Brain microvascular endothelial cell (primary cell): ENCODE data around the gene CHRNA9.

Source experiments
- DNase-seq: peaks from one replicate; pipeline ENCODE4 v3.0.0-alpha.2; 2020
- H3K27ac ChIP-seq: fragments of 250-450 bp; sonication (Bioruptor Pico); 2 replicates; pipeline ENCODE4 v1.5.1; 2020; ENCODE audit warnings: mild to moderate bottlenecking, moderate library complexity
- H3K27me3 ChIP-seq: fragments of 250-450 bp; sonication (Bioruptor Pico); replicated peaks from 2 replicates; pipeline ENCODE4 v1.5.1; 2020; ENCODE audit warnings: mild to moderate bottlenecking
- H3K36me3 ChIP-seq: fragments of 250-450 bp; sonication (Bioruptor Pico); replicated peaks from 2 replicates; pipeline ENCODE4 v1.5.1; 2020; ENCODE audit warnings: mild to moderate bottlenecking
- H3K4me3 ChIP-seq: 2 replicates; pipeline ENCODE4 v1.5.1; 2011; ENCODE audit warnings: low read depth, mild to moderate bottlenecking, control low read depth, low read length, moderate library complexity
- in situ Hi-C: cut with HindIII; loops from 2 replicates; pipeline ENCODE4 v1.10.0; 2017; ENCODE audit warnings: low sequenced_read_pairs, low pct_ligation_motif_present
- TF ChIP-seq, protein P1 (sequence below): IDR thresholded peaks from 2 replicates; pipeline ENCODE4 v1.5.1; 2011; ENCODE audit warnings: low read depth, mild to moderate bottlenecking, moderate library complexity, low read length, control low read depth, inconsistent platforms; ENCODE audit errors: missing control alignments

The CHRNA9 gene

DNA sequence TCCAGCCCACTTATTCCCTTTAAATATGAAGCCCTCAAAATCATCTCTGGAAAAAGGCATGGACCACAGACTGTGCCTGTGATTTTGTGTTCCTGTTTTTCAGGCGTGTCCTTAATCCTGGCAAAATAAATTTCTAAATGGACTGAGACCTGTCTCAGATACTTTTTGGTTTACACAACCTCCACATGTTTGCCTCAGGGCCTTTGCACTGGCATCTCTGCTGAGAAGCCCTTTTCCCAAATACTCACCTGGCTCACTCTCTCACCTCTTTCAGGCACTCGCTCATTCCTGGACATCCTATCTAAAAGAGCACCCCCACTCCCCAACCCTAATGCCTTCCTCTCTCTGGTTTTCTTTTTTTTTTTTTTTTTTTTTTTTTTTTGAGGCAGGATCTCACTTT is 40.5 kb downstream of the CHRNA9 start:
- Histone ChIP-seq H3K27me3 (peaks cover 2% of the 10 kb centered on the region), H3K36me3 (no peaks in the 10 kb centered on the region), H3K27ac (no peak overlapping the region), H3K4me3 (no peak overlapping the region)
- TF ChIP-seq, protein P1, sequence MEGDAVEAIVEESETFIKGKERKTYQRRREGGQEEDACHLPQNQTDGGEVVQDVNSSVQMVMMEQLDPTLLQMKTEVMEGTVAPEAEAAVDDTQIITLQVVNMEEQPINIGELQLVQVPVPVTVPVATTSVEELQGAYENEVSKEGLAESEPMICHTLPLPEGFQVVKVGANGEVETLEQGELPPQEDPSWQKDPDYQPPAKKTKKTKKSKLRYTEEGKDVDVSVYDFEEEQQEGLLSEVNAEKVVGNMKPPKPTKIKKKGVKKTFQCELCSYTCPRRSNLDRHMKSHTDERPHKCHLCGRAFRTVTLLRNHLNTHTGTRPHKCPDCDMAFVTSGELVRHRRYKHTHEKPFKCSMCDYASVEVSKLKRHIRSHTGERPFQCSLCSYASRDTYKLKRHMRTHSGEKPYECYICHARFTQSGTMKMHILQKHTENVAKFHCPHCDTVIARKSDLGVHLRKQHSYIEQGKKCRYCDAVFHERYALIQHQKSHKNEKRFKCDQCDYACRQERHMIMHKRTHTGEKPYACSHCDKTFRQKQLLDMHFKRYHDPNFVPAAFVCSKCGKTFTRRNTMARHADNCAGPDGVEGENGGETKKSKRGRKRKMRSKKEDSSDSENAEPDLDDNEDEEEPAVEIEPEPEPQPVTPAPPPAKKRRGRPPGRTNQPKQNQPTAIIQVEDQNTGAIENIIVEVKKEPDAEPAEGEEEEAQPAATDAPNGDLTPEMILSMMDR: no peak
- in situ Hi-C loops: no loop called here
- DNase-seq: no peak

DNA sequence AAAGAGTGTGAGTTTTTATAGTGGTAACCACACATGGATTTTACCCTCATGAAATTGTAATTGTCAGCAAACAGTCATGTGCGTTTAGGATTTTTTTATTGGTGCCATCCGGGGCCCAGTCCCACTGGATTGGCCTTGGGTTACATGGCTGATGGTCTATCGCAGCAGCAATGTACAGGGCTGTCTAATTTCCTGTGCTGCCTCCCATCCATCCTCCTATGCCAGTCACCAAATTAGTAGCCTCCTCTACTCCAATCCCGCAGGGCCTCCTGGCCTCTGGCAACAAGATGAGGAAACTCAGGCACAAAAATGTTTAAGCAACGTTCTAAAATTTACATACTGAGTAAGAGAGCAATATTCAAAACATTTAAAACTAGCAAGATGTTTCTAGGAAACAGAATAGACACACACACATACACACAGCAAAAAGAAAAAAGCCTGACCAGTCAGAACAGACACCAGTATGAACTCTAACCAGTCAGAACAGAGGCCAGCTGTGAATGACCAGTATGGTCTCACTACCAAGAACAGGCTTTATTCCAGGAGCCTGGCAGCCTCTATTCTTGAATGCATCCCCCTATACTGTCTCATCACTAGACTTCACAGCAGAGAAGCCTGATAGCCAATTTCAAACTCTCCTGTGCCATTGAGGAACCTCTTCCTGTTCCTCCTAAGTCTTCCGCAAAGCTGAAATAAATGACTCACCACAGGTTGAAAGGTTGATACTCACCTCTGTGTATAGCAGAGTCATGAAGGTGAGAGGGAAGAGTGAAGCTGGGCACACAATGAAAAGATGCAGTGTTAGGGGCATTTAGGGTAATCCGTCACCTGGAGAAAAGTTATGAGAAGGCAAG is 42.6 kb downstream of the CHRNA9 start:
- in situ Hi-C loops: no loop called here
- DNase-seq: peak; percentile 7
- TF ChIP-seq, protein P1: no peak
- H3K36me3 ChIP-seq: no peaks in the 10 kb centered on the region
- no peak overlapping the region for H3K27ac ChIP-seq
- H3K4me3 ChIP-seq: no peak overlapping the region
- H3K27me3 ChIP-seq: no peaks in the 10 kb centered on the region

DNA sequence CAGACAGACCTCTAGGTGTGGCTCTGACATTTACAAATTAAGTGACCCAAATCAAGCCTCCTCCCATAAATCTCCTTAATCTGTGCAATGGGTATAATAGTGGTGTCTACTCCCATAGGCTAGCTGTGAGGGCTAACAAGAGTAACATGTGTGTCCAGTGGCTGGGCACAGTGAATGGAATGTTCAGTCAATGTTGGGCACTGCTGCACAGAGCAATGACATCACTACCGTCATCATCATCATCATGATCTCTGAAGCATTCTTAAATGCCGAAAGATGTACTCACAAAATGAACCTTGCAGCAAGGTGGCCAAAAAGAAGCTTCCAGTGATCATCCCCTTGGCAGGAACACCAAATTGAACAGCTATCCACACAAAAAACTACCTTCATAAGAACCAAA is 43.5 kb downstream of the CHRNA9 start:
- no peak for DNase-seq
- TF ChIP-seq, protein P1: no peak
- in situ Hi-C loops: no loop called here
- H3K27me3 ChIP-seq: no peaks in the 10 kb centered on the region
- no peak overlapping the region for H3K4me3 ChIP-seq
- H3K27ac ChIP-seq: no peak overlapping the region
- no peaks in the 10 kb centered on the region for H3K36me3 ChIP-seq

DNA sequence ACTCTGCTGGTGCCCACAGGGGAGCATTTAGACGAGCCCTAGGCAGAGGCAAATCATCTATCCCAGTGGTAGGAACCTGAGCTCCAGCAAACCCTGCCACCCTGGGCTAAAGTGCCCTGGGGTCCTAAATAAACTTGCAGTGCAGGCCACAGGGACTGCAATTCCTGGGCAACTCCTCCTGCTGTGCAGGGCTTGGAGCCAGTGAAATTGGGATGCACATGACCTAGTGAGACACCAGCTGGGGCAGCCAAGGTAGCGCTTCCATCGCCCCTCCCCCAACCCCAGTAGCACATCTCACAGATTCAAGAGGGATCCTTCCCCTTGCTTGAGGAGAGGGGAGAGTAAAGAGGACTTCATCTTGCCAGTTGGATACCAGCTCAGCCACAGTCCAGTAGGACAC is 44.1 kb downstream of the CHRNA9 start:
- H3K27ac ChIP-seq: no peak overlapping the region
- DNase-seq: no peak
- no peaks in the 10 kb centered on the region for H3K36me3 ChIP-seq
- H3K27me3 ChIP-seq: no peaks in the 10 kb centered on the region
- TF ChIP-seq, protein P1: no peak
- in situ Hi-C loops: no loop called here
- no peak overlapping the region for H3K4me3 ChIP-seq

DNA sequence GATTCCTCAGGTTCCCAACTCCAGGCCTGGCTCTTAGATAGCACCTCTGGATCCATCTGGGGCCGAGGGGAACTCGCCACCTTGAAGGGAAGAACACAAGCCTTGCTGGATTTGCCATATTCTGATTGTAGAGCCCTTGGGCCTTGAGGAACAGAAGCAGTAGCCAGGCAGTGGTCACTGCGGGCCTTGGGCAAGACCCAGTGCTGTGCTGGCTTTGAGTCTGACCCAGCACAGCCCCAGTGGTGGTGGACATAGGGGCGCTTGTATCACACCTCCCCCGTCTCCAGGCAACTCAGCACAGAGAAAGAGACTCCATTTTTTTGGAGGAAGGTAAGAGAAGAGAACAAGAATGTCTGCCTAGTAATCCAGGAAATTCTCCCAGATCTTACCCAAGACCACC is 45.5 kb downstream of the CHRNA9 start:
- in situ Hi-C loops: no loop called here
- Histone ChIP-seq H3K27ac (no peak overlapping the region), H3K27me3 (no peaks in the 10 kb centered on the region), H3K36me3 (no peaks in the 10 kb centered on the region), H3K4me3 (no peak overlapping the region)
- DNase-seq: no peak
- TF ChIP-seq, protein P1: no peak

DNA sequence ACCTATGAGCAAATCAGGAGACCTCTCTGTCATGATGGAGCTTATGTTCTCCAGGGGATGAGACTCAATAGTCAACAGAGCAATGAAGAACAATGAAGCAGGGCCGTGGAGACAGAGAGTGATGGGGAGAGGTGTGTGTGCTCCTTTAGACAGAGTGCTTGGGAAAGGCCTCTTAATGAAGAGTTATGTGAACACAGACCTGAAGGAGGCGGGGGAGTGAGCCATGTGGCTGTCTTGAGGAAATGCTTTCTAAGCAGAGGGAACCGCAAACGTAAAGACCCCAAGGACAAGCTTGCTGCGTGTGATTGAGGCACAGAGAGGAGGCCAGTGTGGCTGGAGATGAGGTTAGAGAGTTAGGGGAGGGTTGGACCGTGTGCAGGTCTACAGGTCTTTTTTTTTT is 53.1 kb downstream of the CHRNA9 start:
- no peak for DNase-seq
- in situ Hi-C loops: no loop called here
- no peak overlapping the region for H3K27ac ChIP-seq

More for the DNA sequence above, 53.1 kb downstream of the CHRNA9 start:
- TF ChIP-seq, protein P1: no peak
- no peaks in the 10 kb centered on the region for H3K27me3 ChIP-seq
- no peaks in the 10 kb centered on the region for H3K36me3 ChIP-seq
- H3K4me3 ChIP-seq: no peak overlapping the region
